ENCODE measurements around the gene UBE2D1.

UBE2D1 gene

GRCh38 chr10:58334817-58335305 is at the start of gene UBE2D1:
Gene UBE2D1 (plus strand): TSS chr10:58335006. CDS start chr10:58335202, 196 bp downstream.
- peak; percentile 62 for DNase-seq

- DNase-seq = peak; percentile 65
These were observed 43.1 kb upstream of the UBE2D1 start for GRCh38 chr10:58291538-58292174.

GRCh38 chr10:58293989-58294388 is 40.8 kb upstream of the UBE2D1 start:
- DNase-seq = no peak

GRCh38 chr10:58299580-58299979 is 35.2 kb upstream of the UBE2D1 start:
- peak; percentile 68 for DNase-seq

DNA sequence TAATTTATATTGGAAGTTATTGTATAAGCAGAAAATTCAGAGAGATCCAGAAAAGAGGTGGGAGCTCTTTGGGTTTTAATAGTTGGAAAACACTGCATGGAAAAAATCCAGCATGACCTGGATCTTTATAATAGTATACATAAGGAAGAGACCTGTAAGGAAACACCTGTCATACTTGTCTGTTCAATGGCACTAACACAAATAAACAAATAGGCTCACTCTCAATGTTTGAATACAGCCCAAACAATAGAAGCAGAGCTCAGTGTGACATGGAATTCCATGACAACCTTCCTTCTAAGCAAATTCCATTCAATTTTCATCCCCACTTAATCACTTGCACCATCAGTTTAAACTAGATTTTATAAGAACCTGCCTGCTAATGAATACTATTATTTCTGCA is 34.1 kb upstream of the UBE2D1 start:
- no peak for DNase-seq

- DNase-seq = no peak
These were observed 32.6 kb upstream of the UBE2D1 start for GRCh38 chr10:58302254-58302653.

DNA sequence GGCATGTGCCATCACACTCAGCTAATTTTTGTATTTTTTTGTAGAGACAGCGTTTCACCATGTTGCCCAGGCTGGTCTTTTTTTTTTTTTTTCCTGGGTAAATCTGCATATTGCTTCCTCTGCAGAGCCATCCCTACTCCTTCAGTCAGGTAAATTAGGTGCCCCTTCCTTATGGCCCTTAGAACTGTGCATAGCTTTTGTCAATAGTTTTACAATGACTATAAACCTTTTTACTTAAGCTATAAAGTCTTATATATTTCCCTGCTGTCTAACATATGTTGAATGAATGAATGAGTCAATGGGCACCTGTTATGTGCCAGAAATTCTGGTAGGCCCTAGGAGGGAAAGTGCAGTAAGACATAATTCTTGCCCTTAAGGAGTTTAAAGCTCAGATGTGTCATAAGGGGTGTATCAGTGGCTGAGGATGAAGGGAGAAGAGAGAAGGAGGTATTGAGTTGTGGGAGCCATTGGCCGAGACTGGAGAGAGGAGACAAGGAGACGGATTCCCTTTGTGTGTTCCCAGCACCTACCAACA is 30.6 kb upstream of the UBE2D1 start:
- DNase-seq = no peak

GRCh38 chr10:58305821-58306220 is 29.0 kb upstream of the UBE2D1 start:
- DNase-seq = no peak

- DNase-seq = no peak
These were observed 27.1 kb upstream of the UBE2D1 start for GRCh38 chr10:58307676-58308075.

- DNase-seq = no peak
These were observed 23.8 kb upstream of the UBE2D1 start for GRCh38 chr10:58311026-58311425.

DNA sequence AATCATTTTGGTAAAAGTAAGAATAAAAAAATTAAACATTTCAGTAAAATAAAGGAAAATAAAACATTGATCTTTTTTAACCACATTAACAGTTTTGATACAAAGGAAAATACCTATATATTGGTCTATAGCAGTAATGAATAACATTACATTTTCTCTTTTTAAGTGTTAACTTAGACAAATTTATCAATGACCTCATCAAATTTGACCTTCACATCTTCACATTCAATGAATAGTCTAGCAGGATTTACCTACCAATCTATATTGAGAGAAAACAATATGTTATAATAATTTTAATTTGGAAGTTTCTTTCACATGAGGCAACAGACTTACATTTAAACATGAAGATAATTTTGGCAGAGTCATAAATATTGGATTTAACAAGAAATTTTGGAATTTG is 17.9 kb upstream of the UBE2D1 start:
- DNase-seq = no peak

- DNase-seq = no peak
These were observed 16.5 kb upstream of the UBE2D1 start for GRCh38 chr10:58318346-58318745.

GRCh38 chr10:58319599-58319998 is 15.2 kb upstream of the UBE2D1 start:
- peak; percentile 1 for DNase-seq

GRCh38 chr10:58320351-58321049 is 14.3 kb upstream of the UBE2D1 start:
- DNase-seq = no peak

GRCh38 chr10:58322072-58322834 is 12.6 kb upstream of the UBE2D1 start:
- peak; percentile 98 for DNase-seq

- DNase-seq = no peak
These were observed 12.0 kb upstream of the UBE2D1 start for GRCh38 chr10:58322835-58323209.

- no peak for DNase-seq
These were observed 7.8 kb upstream of the UBE2D1 start for GRCh38 chr10:58326967-58327381.

DNA sequence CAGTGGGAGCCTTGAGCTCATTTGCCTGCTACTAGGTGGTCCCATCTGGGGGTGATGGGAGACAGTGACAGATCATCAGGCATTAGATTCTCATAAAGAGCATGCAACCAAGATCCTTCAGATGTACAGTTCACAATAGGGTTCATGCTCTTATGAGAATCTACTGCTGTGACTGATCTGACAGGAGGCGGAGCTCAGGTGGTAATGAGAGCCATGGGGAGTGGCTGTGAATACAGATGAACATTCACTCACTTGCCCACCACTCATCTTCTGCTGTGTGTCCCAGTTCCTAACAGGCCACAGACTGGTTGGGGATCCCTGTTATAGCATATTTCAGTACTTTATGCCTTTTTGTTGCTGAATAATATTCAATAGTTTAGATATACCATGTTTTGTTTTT is 6.6 kb upstream of the UBE2D1 start:
- no peak for DNase-seq

GRCh38 chr10:58330431-58330830 is 4.4 kb upstream of the UBE2D1 start:
- DNase-seq = no peak

DNA sequence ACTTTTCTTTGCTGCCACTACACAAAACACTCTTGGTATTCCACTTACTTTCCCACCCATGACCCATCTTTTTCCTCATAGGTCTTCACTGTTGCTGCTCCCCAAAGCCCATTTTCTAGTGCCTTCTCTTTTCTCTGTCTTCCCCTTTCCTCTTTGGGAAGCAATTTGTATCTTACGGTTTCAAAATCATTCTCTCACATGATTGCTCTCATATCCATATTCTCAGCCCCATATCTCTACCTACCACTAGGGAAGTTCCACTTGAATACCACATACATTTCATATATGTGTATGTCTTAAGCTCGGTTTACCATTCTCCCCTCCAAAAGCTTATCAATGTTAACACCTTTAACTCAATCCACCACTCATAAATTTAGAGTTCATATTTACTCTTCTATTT is 3.2 kb upstream of the UBE2D1 start:
- peak; percentile 30 for DNase-seq

DNA sequence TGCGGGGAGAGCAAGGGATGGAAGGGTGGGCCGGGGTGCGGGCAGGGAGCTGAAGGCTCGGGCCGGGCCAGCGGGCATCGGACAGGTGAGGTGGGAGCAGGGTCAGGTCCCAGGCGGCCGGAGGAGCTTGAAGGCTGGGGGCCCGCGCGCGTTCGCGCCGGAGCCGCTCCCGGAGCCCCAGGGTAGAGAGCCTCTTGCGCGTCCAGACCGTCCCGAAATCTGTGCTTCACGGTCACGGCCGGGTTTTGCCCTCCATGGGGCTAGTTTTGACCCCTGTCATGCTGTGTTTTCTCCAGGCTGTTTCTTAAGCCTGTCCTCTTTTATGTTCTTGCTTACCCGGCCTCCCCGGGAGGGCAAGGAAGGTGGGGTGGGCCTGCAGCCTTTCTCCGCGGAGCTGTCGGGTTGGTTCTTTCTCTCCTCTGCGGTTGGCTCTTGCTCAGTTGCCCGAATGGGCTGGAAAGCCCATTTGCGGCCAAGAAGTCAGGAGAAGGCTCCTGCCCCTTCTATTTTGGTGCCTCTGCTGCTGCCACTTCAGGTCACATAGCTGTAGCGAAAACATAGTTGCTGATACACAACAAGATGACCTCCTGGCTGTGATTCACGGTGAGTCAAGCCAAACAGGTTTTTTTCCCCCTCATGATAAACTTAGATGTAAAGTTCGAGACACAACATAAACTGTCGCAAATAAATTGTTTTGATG is 650 bp downstream of the UBE2D1 start:
- DNase-seq = no peak

- no peak for DNase-seq
These were observed 1.4 kb downstream of the UBE2D1 start for GRCh38 chr10:58336242-58336641.

DNA sequence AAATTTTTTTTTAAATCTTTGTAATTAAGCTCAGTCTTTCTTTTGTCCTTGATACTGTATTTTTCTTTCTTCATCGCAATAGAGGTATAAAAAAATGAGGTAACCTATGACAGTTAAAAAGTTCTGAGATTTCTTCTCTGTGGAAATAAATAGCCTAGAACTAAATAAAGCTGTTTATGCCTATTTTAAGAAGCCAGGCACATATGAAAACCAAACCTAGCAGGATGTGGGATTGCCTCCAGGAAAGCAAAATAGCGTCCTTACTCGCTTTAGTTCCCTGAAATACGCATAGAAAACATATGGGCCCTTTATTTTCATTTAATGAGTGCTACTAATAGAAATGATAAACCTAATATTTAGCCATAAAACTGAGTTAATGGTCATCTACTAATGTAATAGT is 6.6 kb downstream of the UBE2D1 start:
- DNase-seq = no peak

Measured in MV-4-11 (cell line).